ENCODE results near the gene WWOX.

Gene WWOX

GRCh38 chr16:78298986-78299385, 199.5 kb downstream of the WWOX start:
- DNase-seq (ENCODE audit: low read depth in 2 of 2) = no peak

- DNase-seq (ENCODE audit: low read depth in 2 of 2) = no peak
Observed at GRCh38 chr16:78300469-78300868, 201.0 kb downstream of the WWOX start.

GRCh38 chr16:78303946-78304345, 204.5 kb downstream of the WWOX start:
- DNase-seq (ENCODE audit: low read depth in 2 of 2) = no peak

GRCh38 chr16:78306361-78306760, 206.9 kb downstream of the WWOX start:
- no peak for DNase-seq (ENCODE audit: low read depth in 2 of 2)

- DNase-seq (ENCODE audit: low read depth in 2 of 2) = no peak
Observed at GRCh38 chr16:78307824-78308528, 208.5 kb downstream of the WWOX start.

GRCh38 chr16:78309763-78310162, 210.3 kb downstream of the WWOX start:
- no peak for DNase-seq (ENCODE audit: low read depth in 2 of 2)

GRCh38 chr16:78310196-78310595, 210.7 kb downstream of the WWOX start:
- DNase-seq (ENCODE audit: low read depth in 2 of 2) = no peak

- DNase-seq (ENCODE audit: low read depth in 2 of 2) = no peak
Observed at GRCh38 chr16:78310990-78311561, 211.6 kb downstream of the WWOX start.

- no peak for DNase-seq (ENCODE audit: low read depth in 2 of 2)
Observed at GRCh38 chr16:78311831-78312230, 212.4 kb downstream of the WWOX start.

GRCh38 chr16:78317564-78318240, 218.2 kb downstream of the WWOX start:
- DNase-seq (ENCODE audit: low read depth in 2 of 2) = no peak

GRCh38 chr16:78321620-78322360, 222.3 kb downstream of the WWOX start:
- no peak for DNase-seq (ENCODE audit: low read depth in 2 of 2)

- no peak for DNase-seq (ENCODE audit: low read depth in 2 of 2)
Observed at GRCh38 chr16:78323315-78323714, 223.9 kb downstream of the WWOX start.

- no peak for DNase-seq (ENCODE audit: low read depth in 2 of 2)
Observed at GRCh38 chr16:78324649-78325285, 225.3 kb downstream of the WWOX start.

- no peak for DNase-seq (ENCODE audit: low read depth in 2 of 2)
Observed at GRCh38 chr16:78325468-78326352, 226.3 kb downstream of the WWOX start.

- no peak for DNase-seq (ENCODE audit: low read depth in 2 of 2)
Observed at GRCh38 chr16:78326731-78327130, 227.3 kb downstream of the WWOX start.

GRCh38 chr16:78331731-78332130, 232.3 kb downstream of the WWOX start:
- no peak for DNase-seq (ENCODE audit: low read depth in 2 of 2)

GRCh38 chr16:78333808-78334207, 234.4 kb downstream of the WWOX start:
- no peak for DNase-seq (ENCODE audit: low read depth in 2 of 2)

- no peak for DNase-seq (ENCODE audit: low read depth in 2 of 2)
Observed at GRCh38 chr16:78340590-78340989, 241.1 kb downstream of the WWOX start.

- no peak for DNase-seq (ENCODE audit: low read depth in 2 of 2)
Observed at GRCh38 chr16:78348068-78348467, 248.6 kb downstream of the WWOX start.

- no peak for DNase-seq (ENCODE audit: low read depth in 2 of 2)
Observed at GRCh38 chr16:78348886-78349285, 249.4 kb downstream of the WWOX start.

- DNase-seq (ENCODE audit: low read depth in 2 of 2) = no peak
Observed at GRCh38 chr16:78352184-78352583, 252.7 kb downstream of the WWOX start.
